ENCODE results near the gene RHOB.

The RHOB gene

DNA sequence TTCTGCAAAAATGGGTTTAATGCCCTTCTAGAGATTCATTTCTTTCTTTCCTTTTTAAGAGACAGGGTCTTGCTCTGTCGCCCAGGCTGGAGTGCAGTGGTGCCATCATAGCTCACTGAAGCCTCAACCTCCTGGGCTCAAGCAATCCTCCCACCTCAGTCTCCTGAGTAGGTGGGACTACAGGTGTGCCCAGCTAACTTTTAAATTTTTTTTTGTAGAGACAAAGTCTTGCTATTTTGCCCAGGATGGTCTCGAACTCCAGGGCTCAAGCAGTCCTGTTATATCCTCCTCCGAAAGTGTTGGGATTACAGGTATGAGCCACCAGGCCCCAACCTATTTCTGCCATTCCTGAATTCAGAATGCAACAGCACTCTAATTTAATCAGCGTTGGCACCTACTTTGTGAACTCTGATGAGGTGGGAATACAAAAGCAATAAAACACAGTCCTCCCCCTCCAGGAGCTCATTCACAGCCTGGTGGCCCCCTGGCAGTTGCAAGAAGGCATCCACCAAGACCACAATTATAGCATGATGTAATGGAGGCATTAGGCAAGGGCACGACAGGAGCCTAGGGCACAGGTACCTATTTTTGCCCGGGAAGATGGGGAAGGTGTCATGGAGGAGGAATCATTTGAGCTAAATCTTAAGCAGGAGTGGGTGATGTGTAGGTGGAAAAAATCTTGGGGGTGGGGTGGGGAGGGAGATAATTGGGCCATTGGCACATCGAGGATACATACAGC lies 5.1 kb downstream of the RHOB start:
- TF ChIP-seq CTCF (IDR thresholded peaks at IDR 0.05) = no peak
- Histone ChIP-seq H3K27ac (no peak overlapping the region), H3K79me2 (peaks cover 10% of the 10 kb centered on the region), H3K4me2 (ENCODE audit: low read length) (no peak overlapping the region), H3K27me3 (ENCODE audit: control insufficient read depth, insufficient read depth, low read length) (no peaks in the 10 kb centered on the region), H3K4me3 (ENCODE audit: low read depth, low read length) (no peak overlapping the region), H3K36me3 (ENCODE audit: control insufficient read depth, insufficient read depth, low read length) (peaks cover 2% of the 10 kb centered on the region), H3K9me3 (ENCODE audit: control insufficient read depth, low read length) (no peaks in the 10 kb centered on the region), H3K4me1 (peaks cover 19% of the 10 kb centered on the region), H2AFZ (no peak overlapping the region), H3K9ac (no peak overlapping the region)

DNA sequence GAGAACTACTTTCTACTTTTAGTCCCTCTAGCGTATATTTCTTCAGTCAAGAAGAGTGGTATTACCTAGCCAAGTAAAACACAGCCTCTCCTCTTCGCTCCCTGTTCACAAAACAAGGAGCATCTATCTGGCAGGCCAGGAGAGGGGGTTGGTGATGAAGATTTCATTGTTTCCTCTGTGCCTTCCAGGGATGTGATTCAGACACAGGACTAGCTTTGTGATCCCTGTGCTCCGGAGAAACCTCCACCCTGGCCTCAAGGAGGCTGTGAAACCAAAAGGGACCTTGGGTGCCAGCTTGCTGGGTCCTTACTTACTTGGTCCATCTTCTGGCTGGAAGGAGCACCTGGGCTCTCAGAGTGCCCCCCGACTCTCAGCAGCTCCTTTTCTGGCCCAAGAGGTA lies 5.7 kb downstream of the RHOB start:
- Histone ChIP-seq H3K36me3 (ENCODE audit: control insufficient read depth, insufficient read depth, low read length) (peaks cover 2% of the 10 kb centered on the region), H3K9me3 (ENCODE audit: control insufficient read depth, low read length) (no peaks in the 10 kb centered on the region), H3K4me3 (ENCODE audit: low read depth, low read length) (no peak overlapping the region), H3K4me2 (ENCODE audit: low read length) (no peak overlapping the region), H3K4me1 (peaks cover 19% of the 10 kb centered on the region), H3K9ac (no peak overlapping the region), H3K27ac (no peak overlapping the region), H3K27me3 (ENCODE audit: control insufficient read depth, insufficient read depth, low read length) (no peaks in the 10 kb centered on the region), H2AFZ (no peak overlapping the region), H3K79me2 (peaks cover 7% of the 10 kb centered on the region)
- TF ChIP-seq CTCF (IDR thresholded peaks at IDR 0.05) = no peak

GRCh38 chr2:20453087-20453486 lies 6.2 kb downstream of the RHOB start:
- H3K27me3 ChIP-seq (ENCODE audit: control insufficient read depth, insufficient read depth, low read length) = no peaks in the 10 kb centered on the region
- no peak overlapping the region for H3K27ac ChIP-seq
- no peak overlapping the region for H3K9ac ChIP-seq
- peaks cover 19% of the 10 kb centered on the region for H3K4me1 ChIP-seq
- no peak overlapping the region for H3K4me2 ChIP-seq (ENCODE audit: low read length)
- no peak for TF ChIP-seq CTCF (IDR thresholded peaks at IDR 0.05)
- H3K4me3 ChIP-seq (ENCODE audit: low read depth, low read length) = no peak overlapping the region
- no peak overlapping the region for H2AFZ ChIP-seq
- peaks cover 2% of the 10 kb centered on the region for H3K79me2 ChIP-seq
- no peaks in the 10 kb centered on the region for H3K9me3 ChIP-seq (ENCODE audit: control insufficient read depth, low read length)
- peaks cover 1% of the 10 kb centered on the region for H3K36me3 ChIP-seq (ENCODE audit: control insufficient read depth, insufficient read depth, low read length)

GRCh38 chr2:20454036-20454981 lies 7.4 kb downstream of the RHOB start:
- no peak for TF ChIP-seq CTCF (IDR thresholded peaks at IDR 0.05)
- H3K9me3 ChIP-seq (ENCODE audit: control insufficient read depth, low read length) = no peaks in the 10 kb centered on the region
- H3K27me3 ChIP-seq (ENCODE audit: control insufficient read depth, insufficient read depth, low read length) = no peaks in the 10 kb centered on the region
- H2AFZ ChIP-seq = no peak overlapping the region
- H3K4me3 ChIP-seq (ENCODE audit: low read depth, low read length) = no peak overlapping the region
- H3K9ac ChIP-seq = no peak overlapping the region
- no peaks in the 10 kb centered on the region for H3K36me3 ChIP-seq (ENCODE audit: control insufficient read depth, insufficient read depth, low read length)
- H3K79me2 ChIP-seq = no peaks in the 10 kb centered on the region
- peaks cover 18% of the 10 kb centered on the region for H3K4me1 ChIP-seq
- no peak overlapping the region for H3K27ac ChIP-seq
- H3K4me2 ChIP-seq (ENCODE audit: low read length) = no peak overlapping the region

All from parathyroid adenoma (tissue), 2 donors.